HG02943 (cell line): ENCODE results near the gene AP3B1.
"Not testable (repeated sequence)": the region's sequence is repeated elsewhere in the genome, so short reads cannot be mapped to it uniquely, and the experiment has no call there.

ENCODE experiments used
- ATAC-seq: cut with Tn5 transposase; IDR thresholded peaks from one replicate; pipeline ENCODE4 v1.9.1; 2021; ENCODE audit warnings: mild to moderate bottlenecking, low read depth, moderate library complexity; ENCODE audit not compliant: unreplicated experiment

Gene AP3B1

GRCh38 chr5:78245136-78245535 is 49.4 kb downstream of the AP3B1 start:
- ATAC-seq, result no peak

GRCh38 chr5:78243639-78244038 is 50.9 kb downstream of the AP3B1 start:
- no peak for ATAC-seq

- ATAC-seq, result no peak
Observed at GRCh38 chr5:78243091-78243490, 51.4 kb downstream of the AP3B1 start.

GRCh38 chr5:78242001-78242400 is 52.5 kb downstream of the AP3B1 start:
- ATAC-seq, result no peak

- no peak for ATAC-seq
Observed at GRCh38 chr5:78237911-78238310, 56.6 kb downstream of the AP3B1 start.

- no peak for ATAC-seq
Observed at GRCh38 chr5:78236046-78236445, 58.5 kb downstream of the AP3B1 start.

GRCh38 chr5:78235289-78235688 is 59.2 kb downstream of the AP3B1 start:
- ATAC-seq, result no peak

- no peak for ATAC-seq
Observed at GRCh38 chr5:78234804-78235203, 59.7 kb downstream of the AP3B1 start.

- no peak for ATAC-seq
Observed at GRCh38 chr5:78232163-78232562, 62.3 kb downstream of the AP3B1 start.

- no peak for ATAC-seq
Observed at GRCh38 chr5:78224358-78224757, 70.1 kb downstream of the AP3B1 start.

- peak; percentile 97 for ATAC-seq
Observed at GRCh38 chr5:78221964-78222451, 72.5 kb downstream of the AP3B1 start.

GRCh38 chr5:78221467-78221866 is 73.0 kb downstream of the AP3B1 start:
- ATAC-seq, result no peak

GRCh38 chr5:78215972-78216371 is 78.5 kb downstream of the AP3B1 start:
- ATAC-seq, result no peak

GRCh38 chr5:78215565-78215964 is 78.9 kb downstream of the AP3B1 start:
- no peak for ATAC-seq

- ATAC-seq, result no peak
Observed at GRCh38 chr5:78213799-78214198, 80.7 kb downstream of the AP3B1 start.

GRCh38 chr5:78211052-78211451 is 83.4 kb downstream of the AP3B1 start:
- no peak for ATAC-seq

- no peak for ATAC-seq
Observed at GRCh38 chr5:78204241-78204640, 90.3 kb downstream of the AP3B1 start.

- no peak for ATAC-seq
Observed at GRCh38 chr5:78203815-78204214, 90.7 kb downstream of the AP3B1 start.

GRCh38 chr5:78190402-78190801 is 104.1 kb downstream of the AP3B1 start:
- ATAC-seq, result no peak

- ATAC-seq, result not testable (repeated sequence)
Observed at GRCh38 chr5:78188681-78189080, 105.8 kb downstream of the AP3B1 start.

GRCh38 chr5:78187172-78187571 is 107.3 kb downstream of the AP3B1 start:
- ATAC-seq, result no peak

- ATAC-seq, result no peak
Observed at GRCh38 chr5:78182838-78183237, 111.7 kb downstream of the AP3B1 start.

GRCh38 chr5:78178356-78178755 is 116.1 kb downstream of the AP3B1 start:
- ATAC-seq, result no peak
